GM19025 (cell line): ENCODE measurements around the gene TSHZ1.

Experiments used
- ATAC-seq: cut with Tn5 transposase; IDR thresholded peaks from one replicate; pipeline ENCODE4 v1.9.1; 2021; ENCODE audit warnings: mild to moderate bottlenecking, low read depth, moderate library complexity; ENCODE audit not compliant: unreplicated experiment

TSHZ1 gene, protein sequence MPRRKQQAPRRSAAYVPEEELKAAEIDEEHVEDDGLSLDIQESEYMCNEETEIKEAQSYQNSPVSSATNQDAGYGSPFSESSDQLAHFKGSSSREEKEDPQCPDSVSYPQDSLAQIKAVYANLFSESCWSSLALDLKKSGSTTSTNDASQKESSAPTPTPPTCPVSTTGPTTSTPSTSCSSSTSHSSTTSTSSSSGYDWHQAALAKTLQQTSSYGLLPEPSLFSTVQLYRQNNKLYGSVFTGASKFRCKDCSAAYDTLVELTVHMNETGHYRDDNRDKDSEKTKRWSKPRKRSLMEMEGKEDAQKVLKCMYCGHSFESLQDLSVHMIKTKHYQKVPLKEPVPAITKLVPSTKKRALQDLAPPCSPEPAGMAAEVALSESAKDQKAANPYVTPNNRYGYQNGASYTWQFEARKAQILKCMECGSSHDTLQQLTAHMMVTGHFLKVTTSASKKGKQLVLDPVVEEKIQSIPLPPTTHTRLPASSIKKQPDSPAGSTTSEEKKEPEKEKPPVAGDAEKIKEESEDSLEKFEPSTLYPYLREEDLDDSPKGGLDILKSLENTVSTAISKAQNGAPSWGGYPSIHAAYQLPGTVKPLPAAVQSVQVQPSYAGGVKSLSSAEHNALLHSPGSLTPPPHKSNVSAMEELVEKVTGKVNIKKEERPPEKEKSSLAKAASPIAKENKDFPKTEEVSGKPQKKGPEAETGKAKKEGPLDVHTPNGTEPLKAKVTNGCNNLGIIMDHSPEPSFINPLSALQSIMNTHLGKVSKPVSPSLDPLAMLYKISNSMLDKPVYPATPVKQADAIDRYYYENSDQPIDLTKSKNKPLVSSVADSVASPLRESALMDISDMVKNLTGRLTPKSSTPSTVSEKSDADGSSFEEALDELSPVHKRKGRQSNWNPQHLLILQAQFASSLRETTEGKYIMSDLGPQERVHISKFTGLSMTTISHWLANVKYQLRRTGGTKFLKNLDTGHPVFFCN (N-terminal part only)

DNA sequence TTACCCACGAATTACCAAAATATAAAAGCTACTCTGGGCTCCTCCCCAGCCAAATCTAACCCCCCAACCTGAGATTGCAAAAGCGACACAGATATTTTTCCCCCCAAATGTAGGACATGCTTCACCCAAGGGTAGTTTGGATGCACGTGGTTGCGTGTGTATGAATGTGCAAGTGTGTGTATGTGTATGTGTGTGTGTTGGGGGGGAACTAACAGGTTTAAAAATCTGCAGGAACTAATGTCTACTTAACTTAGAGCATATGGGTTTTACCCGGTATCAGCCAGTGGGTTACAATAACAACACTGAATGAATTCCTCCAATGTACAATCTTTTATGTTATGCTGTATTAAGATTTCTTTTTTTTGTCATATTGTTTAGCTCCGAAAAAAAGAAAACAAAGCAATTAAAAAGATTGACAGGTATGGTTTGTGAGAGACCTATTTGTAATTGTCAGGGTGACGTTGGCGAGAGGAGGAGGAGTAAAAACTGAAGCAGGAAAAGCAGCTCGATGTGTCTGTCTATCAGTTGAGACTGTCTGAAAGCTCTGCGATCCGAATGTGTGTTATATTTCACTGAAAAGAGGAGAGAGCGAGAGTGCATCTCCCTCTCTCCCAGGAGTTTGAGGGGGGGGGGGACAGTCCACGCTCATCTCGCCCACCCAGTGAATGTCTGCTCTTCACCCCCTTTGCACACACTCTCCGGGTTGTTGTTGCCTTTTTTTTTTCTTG, at the start of gene TSHZ1:
Gene TSHZ1 (plus strand): TSS at position 524 of the 728 bp plus-strand sequence. CDS start 1,080 bp downstream, outside the sequence.
- ATAC-seq = no peak

DNA sequence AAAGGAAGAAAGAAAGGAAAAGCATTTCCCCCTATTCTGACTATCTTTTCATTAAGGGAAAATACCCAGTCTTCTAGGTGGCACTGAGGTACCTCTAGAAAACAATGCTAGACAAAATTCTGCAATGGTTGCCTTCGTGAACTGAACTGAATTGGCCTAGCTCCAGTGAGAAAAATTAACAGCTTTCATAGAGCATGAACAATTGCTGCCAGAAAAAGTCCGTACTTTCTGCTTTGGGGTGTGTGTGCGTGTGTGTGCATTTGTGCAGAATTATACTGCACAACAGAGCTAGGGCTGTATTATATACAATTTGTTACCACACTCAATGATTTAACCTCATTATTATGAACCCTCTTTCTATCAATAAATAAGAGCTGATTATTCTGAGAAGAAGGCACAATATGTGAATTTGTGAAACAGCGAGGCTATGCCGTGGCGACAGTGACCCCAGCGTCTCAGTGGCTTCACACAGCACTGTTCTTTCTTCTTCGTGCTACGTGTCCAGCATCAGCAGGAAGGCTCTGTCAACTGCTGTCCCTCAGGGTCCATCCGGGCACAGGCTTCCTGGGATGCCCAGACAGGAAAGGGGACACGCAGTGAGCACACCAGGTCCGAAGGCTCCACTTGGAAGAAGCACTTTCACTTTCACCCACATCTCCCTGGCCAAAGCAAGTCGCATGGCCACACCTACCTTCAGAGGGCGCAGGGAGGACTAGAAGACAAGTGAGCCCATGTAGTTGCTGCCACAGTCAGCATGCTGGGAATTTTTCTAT, 49.2 kb upstream of the TSHZ1 start:
- ATAC-seq = no peak

DNA sequence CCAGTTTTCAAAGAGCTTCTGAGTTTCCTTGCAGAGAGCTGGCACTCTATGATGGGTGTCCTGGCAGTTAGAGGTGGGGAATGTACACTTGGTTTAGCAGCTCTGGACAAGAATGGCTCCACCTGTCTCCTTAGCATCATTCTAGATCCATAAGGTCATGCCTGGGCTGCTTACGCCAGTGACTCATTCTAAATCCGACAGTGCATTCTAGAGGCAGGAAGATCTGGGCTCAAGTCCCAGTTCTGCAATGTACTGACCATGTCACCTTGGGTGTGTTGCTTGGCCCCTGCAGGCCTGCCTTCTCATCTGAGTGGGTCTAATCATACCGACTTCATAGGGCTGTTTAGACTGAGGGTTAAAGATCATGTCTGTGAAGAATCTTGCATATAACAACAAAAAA, 48.1 kb upstream of the TSHZ1 start:
- no peak for ATAC-seq

DNA sequence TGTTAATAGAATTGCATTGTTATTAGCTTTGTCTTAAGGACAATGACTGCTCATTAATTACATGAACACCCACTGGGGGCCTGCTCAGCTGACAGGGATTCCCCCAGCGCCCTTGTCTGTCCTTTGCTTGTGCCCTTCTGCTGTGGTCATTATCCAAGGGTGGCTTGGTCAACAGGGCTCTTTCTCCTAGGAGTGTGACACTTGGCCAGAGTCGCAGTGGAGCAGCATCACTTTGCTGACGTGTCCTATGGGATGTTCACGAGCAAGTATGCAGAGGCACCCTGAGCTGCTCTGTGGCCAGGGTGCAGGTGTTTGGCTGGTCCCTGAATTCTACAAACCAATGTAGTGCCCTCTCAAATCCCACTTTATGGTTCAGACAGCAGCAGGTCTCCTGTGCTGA, 47.6 kb upstream of the TSHZ1 start:
- ATAC-seq = no peak

DNA sequence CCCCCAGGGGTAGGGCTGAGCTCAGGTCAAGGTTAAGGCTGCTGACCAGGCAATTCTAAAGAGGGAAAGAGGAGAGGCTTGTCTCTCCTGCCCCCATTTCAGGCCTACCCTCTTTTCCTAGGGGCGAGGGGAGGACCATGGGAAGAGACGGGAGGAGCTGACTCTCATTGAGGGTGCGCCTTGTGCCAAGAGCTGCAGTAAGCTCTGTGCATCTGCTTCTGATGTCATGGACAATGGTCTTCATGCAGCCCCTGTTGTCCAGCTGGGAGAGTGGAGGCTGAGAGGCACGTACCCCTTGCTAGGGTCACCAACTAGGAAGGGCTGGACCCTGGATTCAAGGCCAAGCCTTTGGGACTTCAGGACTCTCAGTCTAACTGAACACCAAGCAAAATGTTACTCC, 46.9 kb upstream of the TSHZ1 start:
- ATAC-seq = no peak

DNA sequence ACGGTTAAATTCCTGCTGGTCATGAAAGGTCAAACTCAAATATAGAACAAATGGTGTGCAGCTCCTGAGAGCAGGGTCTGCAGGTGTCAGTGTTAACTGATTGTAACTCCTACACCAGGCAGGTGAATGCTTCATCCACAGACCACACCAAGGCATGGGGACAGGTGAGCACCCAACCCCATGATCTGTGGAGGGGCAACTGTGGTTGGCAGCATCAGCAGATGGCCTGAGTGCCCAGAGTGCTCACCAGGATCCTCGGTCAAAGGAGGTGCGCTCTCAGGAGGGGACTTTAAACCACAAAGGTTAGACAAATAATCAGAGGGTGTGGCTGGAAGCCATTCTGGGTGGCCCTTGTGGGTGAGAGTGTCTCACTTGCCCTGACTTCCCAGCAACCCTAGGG, 46.1 kb upstream of the TSHZ1 start:
- ATAC-seq = no peak

DNA sequence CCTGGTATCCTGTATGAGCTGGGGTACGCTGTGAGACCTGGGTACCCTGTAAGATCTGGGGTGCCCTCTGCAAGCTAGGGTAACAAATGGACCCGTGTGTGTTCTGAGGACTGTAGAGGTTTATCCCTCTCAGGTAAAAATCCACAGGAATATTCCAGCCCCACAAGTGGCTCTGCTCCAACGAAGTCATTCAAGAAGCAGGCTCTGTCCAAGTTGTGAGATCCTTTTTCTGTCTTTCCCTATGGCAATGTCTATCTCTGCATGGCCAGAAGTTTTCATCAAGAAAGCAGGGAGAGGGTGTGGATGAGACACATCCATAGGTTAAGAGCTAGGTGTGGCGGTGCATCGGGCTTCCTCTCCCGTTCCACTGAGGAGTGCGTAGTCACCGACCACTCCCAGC, 44.7 kb upstream of the TSHZ1 start:
- ATAC-seq = no peak

DNA sequence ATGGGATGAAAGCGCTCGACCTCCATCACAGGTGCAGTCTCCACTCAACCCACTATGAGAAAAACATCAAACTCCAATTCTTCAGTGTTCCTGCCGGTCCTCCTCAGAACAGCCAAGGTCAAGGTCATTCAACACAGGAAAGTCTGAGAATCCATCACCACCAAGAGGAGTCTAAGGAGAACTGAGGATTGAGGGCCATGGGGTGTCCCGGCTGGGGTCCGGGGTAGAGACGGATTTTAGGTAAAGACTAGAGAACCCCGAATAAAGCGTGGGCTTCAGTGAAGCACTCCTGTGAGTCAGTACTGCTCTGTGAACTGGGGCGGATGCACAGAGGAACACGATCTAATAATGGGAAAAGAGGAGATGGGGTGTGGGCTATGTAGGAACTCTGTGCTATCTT, 43.5 kb upstream of the TSHZ1 start:
- ATAC-seq = no peak

DNA sequence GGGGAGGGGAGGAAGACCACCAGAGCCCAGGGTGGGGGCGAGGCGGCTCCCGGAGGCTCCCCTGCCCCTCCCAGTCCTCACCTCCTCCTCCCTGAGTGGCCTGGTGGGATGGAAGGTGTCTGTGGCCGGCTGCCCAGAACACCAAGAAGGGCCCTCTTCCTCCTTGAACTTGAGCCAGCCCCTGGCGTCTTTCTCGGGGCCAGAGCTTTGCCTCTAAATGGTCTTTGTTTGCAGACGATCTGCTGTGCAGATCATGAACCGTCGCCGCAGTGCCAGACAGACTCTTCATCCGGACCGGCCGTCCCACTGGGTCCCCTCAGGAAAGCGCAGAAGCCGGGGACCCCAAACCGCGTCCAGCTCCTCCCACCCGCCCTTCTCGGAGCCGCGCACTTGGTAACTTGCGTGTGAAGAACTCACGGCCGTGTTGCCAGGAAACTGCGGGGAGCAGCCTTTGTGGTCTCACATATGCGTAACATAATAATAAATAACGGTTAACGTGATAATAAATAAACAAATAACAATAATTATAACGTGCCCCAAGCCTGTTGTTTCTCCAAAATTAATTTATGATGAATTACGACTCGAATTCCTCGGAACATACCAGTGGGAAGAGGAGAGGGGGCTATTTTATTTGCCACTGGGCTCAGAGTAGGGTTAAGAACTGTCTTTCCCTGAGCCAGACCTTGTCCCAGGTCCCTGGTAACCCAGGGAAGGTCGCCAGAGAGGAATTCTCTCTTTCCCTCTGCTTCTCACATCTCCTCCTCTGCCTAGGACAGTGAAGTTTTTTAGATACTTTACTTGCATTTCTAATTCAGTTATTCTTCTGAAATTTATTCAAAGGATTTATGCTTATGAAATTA, 42.6 kb upstream of the TSHZ1 start:
- ATAC-seq = no peak

DNA sequence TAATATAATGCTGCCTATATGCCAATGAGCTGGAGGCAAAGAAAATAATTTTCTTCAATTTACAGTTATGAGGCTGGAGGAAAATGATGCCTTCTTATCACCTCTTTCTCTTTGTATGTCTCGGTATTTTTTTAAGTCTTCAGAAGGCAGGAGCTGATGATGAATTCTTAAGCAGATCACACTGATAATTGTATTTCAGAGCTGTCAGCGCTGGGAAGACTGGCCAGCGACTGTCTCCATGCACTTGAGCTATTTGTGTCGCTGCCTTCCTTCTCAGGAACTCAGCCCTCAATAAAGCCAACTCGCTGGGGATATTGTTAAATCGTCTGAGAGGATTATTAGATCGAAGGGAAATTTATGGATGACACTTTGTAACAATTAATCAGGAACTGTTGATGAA, 42.0 kb upstream of the TSHZ1 start:
- no peak for ATAC-seq

DNA sequence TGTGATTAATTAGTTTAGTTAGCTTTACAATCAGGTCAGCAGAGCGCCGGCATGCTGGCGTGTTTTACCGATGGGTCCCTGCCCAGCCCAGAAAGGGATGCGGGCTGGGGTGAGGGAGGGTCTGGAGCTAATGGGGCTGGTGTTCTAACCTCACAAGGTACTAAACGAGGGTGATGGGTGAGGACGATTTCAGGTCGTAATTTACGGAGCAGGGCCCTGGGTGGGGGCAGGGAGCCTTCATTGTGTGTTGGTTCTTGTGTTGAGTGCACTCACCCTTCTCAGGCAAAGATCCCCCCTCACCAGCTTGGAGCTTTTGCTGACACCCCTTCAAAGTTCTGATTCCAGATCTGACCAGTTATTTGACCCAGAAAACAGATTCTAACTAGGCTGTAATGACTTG, 41.2 kb upstream of the TSHZ1 start:
- no peak for ATAC-seq

DNA sequence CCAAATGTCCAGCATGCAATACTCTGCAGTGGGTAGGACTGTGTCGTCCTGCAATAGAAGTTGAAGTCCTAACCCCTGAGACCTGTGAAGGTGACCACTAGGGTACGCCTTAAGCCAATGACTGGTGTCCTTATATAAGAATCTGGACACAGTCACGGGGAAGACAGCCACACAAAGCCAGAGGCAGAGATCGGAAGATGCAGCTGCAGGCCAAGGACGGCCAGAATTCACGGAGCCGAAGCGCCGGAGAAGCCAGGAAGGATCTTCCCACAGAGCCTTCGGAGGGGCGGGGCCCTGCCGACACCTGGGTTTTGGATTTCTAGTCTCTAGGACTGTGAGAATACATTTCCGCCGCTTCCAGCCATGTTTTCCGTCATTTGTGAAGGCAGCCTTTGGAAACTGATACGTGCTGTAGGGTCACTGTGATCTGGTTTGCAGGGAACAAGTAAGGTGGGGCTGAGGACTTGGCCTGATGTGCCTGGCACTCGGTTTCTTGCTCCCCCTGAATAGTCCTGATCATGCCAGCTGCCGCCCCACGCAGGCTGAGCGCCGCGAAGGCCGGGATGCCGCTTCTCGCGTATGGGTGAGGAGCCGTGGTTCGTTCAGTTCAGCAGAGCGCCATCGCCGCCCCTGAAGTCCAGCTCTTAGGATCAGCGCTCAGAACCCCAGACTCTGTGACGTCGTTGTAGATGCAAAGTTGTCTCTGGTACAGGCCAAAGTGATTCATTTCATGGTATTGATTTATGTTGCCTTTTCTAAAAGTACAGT, 40.4 kb upstream of the TSHZ1 start:
- ATAC-seq = no peak

DNA sequence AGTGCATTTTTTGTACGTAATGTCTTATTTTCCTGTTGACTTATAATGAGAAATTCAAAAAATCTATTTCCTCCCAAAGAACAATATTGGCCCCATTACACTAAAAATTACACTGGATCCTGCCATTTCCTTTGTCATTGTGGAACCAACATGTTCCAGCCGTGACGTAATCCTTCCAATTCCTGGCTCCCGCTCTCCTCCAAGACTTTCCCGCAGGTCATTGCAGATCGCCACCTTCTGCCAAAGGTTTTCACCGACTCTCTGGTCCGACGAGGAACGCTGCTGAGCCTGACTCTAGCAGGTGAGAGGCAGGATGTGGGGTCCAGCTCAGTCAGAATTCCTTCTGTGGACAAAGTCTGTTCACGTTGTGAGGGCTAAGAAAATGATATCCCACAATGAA, 39.7 kb upstream of the TSHZ1 start:
- ATAC-seq = no peak

DNA sequence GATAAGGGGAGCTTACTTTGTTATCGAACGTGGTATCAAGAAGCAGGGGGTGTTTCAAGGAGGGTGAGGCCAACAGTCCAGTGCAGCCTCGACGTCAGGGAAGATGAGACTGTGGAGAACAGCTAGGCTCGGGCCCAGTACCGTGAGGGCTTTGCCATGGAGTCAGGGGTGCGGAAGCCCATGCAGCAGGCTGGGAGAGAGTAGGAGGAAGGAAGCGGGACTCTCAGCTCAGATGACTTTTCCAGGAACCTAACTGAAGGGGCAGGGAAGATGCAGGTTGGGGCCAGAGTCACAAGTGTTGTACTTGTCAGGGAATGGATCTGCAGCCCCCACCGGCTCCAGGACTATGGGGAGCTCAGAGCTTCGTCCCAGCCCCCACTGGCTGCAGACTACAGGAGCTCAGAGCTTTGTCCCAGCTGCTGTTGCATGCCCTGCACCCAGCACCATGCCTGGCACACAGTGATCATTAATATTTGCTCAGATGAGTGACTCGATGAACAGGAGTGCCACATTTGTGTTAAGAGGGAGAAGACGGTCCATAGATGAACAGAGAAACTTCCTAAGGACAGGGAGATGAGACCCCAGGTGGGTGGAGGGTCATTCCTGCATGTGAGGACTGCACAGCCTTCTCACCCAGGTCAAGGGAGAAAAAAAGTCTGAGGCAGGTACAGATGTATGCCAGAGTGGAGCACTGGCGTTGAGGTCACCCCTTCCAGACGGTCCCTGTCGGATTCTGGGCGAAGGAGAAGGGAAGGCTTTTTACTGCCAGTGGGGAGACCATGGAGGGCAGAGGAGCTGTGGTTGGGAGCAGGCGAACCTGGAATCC, 38.1 kb upstream of the TSHZ1 start:
- ATAC-seq = peak; percentile 23

DNA sequence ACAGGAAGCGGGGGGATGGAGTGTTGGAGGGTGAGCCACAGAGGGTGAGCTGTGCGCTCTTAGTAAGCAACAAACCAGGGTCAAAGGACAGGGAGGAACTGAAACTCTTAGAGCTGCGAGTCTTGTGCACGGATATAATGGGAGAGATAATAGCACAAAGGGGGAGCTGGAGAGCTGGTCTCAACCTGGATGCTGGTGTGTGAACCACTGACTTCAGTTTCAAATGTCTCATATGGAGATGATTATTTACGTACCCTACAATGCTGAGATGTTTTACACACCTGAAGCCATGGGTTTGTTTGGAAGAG, 37.5 kb upstream of the TSHZ1 start:
- peak; percentile 99 for ATAC-seq

DNA sequence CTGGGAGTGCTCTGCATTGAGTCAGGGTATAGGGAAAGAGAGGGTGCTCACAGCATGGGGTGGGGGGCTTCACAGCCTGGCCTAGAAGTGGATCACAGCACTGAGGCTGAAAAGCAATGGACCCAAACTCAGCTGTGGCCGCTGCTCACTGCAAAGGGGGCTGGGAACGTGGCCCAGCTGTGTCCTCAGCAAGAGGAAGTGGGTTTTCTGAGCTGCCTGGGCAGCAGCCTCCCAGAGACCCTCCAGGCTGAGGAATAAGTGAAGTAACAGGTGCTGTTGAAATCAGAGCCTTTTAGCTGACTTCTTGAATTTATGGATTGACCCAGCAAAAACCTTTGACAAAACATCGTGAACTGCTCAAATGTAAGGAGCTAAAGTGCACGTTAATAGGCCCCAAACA, 36.9 kb upstream of the TSHZ1 start:
- ATAC-seq = no peak

DNA sequence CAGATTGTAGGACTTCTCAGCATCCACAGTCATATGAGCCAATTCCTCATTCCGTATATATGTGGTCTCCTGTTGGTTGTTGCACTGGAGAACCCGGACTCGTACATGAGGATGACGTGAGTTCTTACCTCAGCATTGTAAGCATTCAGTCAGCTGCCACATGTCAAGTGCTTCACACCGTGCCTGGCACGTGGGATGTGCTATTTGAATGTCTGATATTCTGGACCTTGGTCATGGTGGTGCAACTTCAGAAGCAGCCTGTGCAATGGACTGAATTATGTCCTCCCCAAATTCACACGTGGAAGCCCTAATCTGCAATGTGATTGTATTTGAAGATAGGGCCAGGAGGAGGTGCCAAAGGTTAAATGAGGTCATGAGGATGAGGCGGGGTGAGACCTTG, 33.7 kb upstream of the TSHZ1 start:
- no peak for ATAC-seq

DNA sequence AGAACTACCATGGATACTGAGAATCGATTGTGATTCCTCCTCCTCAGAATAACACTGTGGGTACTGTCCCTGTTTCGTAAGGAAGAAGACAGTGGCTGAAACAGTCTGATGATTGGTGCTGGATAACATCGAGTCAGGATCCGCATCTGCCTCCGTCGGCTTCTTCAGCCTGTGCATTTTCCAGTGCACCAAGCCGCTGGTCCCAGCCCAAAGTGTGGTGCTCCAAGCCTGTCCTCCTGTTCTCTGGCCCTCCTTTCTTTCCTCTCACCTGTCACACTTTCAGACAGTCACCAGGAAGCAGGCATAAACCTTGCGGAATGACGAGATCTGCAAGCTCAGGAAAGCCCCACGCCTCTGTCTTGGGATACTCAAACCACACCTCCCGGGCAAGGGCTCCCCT, 32.2 kb upstream of the TSHZ1 start:
- no peak for ATAC-seq
